ENCODE results near the gene BFSP2.

The BFSP2 gene

DNA sequence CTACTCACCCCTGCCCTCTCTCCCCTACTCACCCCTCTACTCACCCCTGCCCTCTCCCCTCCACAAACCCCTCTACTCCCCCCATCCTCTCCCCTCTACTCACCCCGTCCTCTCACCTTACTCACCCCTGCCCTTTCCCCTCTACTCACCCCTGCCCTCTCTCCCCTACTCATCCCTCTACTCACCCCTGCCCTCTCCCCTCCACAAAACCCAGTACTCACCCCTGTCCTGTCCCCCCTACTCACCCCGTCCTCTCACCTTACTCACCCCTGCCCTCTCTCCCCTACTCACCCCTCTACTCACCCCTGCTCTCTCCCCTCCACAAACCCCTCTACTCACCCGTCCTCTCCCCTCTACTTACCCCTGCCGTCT lies 14.2 kb downstream of the BFSP2 start:
- FAIRE-seq = no peak
- DNase-seq (ENCODE audit: low spot score) = no peak

DNA sequence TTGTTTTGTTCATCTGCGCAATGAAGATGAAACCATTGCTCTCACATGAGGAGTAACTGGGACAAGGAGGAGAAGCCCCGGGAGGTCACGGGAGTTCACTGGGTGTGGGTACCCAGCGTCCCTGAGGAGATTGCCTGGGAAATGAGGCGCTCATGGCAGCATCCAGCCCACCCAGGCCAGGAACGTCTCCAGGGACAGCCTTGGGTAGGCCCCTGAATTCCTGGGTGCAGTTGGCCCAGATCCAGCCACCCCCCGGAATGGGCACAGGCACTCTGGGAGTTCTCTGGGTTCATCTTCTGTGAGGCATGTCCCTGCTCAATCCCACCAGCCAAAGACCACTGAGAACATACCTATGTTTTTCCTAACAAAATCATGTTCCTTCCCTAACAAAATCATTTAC lies 18.5 kb downstream of the BFSP2 start:
- FAIRE-seq = no peak
- DNase-seq (ENCODE audit: low spot score) = no peak

DNA sequence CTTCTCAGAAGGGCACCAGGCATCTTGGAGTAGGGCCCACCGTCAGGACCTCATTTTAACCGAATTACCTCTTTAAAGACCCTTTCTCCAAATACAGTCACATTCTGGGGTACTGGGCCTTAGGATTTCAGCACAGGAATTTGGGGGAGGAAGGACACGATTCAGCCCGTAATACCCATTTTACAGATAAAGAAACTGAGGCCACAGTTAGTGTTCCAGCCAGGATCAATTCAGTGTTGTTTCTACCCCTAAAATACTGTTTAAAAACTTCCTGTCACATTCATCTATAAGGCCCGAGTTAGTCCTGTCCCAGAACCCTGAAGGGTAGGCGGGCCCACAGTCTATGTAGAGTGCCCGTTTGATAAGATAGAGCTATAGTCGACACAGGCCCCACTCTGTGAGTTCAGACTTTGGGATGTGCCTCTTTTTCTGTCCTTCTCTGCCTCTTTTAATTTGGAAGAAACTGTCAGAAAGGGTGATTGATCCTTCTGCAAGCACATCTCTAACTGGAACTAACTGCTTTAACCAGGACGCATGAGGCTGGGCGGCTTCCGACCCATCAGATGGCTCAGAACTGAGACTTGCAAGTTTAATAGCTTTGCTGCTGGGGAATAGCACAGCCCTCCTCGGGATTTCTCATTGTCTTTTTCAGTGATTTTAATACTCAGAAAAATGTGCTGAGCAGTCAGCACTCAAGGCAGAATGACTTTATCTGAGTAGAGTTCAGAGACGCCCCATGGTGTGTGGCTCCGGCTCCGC lies 19.5 kb downstream of the BFSP2 start:
- FAIRE-seq = no peak

DNA sequence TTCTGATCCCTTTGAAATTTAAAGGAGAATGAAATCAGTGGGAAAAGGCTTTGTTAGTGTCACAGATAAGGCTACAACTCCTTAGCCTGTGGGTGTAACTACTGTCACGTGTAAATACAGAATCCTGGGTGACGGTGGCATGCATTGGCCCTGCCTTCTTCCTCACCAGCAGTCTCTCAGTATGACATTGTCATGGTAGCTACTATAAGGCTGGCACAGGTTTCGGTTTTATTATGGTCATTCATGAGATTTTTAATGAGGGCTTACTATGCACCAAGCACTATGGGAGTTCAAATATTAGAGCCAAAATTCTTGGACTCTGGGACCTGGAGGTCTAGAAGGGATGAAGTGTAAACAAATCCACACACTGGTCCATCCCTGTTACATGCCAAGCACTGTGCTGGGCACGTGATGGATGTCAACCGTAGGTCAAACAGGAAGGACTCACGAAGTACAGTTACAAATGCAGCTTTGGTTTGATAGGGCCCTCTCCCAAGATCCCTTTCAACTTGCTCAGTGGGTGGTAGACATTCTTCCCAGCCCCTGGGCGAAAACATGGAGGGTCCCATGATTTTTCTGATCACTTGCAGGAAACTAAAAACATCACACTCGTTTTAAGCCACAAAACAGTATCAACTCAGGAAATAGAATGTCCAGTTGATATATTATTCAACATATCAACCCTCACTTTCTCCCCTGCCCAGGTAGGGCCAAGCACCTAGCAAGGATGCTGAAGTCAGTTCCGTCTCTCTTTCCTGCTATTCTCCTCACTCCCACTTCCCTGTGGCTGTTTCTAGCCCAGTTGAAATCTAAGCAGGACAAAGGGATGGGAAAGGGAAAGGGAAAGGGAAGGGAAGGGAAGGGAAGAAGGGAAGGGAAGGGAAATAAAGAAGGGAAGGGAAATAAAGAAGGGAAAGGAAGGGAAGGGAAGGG lies 25.3 kb downstream of the BFSP2 start:
- no peak for FAIRE-seq
- DNase-seq (ENCODE audit: low spot score) = no peak

More for the DNA sequence above, 19.5 kb downstream of the BFSP2 start:
- DNase-seq (ENCODE audit: low spot score) = no peak

DNA sequence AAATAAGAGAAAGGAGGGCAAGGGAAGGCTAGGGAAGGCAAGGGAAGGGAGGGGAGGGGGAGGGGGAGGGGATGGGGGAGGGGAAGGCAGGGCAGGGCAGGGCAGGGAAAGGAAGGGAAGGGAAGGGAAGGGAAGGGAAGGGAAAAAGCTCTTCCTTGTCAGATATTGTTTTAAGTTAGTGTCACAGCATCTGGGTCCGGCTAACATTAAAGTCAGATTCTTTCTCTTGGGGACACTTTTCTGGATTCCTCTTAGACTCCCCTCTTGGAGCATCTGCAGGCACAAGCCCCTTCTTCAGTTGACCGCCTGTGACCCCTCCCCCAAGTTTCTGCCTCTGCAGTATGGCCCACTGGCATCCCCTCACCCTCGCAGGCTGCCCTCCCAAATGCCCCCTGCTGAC lies 26.0 kb downstream of the BFSP2 start:
- DNase-seq (ENCODE audit: low spot score) (no peak), FAIRE-seq (no peak)

DNA sequence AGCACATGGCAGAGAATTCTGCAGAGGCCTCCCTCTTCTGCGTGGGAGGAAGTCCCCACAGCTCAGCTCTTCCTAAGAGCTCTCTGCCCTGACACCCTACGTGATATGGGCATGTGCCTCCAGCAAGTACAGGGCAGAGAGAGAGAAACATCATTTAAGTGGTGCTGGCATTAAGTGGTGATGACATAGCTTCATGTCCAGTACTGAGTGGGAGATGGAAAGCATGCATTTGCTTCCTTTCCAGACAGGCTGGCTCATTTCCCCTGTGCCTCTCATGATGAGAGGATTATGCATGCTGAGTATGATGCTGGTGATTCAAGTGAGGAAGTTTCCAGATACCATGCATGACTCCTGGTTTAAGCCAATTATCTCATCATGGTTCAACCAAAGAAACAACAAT lies 26.9 kb downstream of the BFSP2 start:
- FAIRE-seq = no peak

DNA sequence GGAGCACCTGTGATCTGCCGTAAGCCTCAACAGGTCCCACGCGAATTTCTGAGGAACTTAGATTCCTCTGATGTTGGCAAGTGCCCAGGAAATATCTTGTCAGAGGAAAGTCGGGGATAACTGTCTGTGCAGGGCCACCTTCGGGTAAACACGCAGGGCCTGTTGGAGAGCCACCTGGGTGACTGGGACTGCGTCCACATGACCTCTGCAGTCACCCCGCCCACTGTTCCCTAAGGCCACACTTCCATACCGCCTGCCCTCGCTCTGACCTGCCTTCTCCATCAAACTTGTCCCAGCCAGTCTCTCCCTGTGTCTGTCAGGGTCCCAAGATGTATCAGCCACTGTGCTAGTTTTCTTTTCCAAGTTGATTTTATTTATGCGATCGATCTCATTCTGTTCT lies 28.7 kb downstream of the BFSP2 start:
- FAIRE-seq (no peak), DNase-seq (ENCODE audit: low spot score) (no peak)

More for the DNA sequence above, 26.9 kb downstream of the BFSP2 start:
- DNase-seq (ENCODE audit: low spot score) = no peak

DNA sequence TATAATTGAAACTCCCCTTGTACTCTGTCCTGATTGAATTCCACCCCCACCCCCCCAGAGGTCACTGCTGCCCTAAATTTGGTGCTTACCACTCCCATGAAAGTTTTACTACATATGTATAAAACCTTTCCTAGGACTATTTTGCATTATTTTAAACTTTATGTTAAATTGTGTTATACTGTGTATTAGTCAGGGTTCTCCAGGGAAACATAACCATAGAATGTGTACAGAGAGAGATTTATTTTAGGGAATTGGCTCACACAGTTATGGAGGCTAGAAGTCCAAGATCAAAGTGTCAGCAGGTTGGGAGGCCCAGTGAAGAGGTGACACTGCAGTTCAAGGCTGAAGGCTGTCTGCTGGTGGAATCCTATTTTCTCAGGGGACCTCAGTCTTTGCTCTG lies 29.2 kb downstream of the BFSP2 start:
- no peak for DNase-seq (ENCODE audit: low spot score)
- FAIRE-seq = no peak

DNA sequence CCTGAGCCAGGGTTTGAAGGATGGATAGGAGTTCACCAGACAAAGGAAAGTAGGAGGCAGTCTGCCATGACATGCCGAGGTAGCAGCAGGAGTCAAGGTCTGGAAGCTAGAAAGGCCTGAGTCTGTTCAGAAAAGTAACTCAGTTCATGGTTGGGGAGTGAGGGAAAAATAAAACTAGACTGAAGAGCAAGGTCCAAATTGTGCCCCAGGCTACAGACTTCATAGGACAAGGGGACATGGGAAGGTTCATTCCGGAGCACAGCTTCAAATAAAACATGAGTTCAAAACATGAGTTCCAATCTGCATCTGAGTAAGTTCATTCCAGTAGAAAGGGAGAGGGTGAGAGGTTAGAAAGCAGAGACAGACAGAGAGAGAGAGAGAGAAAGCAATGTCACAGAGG lies 39.7 kb downstream of the BFSP2 start:
- FAIRE-seq = no peak
- no peak for DNase-seq (ENCODE audit: low spot score)

DNA sequence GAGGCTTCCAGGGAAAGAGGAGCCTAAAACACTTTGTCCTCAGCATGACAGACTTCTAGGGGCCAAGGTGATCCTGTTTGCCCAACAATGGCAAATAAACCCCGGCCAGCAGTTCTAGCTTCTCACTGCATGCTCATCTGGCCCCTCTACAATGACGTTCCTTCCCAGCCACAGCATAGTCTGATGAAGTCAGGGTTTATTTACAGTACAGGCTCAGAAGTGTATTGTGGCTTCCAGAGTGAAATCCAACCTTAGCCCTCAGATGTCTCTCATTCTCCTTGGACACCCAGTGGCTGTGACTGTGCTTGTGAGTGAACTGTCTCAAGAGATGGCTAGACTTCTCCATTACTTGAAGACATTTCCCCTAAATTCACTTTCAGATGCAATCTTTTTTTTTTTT lies 40.8 kb downstream of the BFSP2 start:
- no peak for FAIRE-seq
- DNase-seq (ENCODE audit: low spot score) = no peak

DNA sequence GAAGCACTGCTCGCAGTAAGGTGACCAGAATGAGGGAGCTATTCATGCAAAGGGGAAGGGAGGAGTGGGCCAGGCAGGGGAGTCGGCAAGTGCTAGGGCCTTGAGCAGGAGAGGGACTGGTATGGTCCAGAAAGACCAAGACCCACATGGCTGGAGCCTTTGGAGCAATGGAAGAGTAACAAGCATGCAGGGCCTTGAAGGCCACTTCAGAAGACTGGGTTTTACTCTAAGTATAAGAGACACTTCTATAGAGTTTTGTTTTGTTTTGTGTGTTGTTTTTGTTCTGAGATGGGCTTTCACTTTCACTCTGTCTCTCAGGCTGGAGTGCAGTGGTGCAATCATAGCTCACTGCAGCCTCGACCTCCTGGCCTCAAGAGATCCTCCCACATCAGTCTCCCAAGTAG lies 42.0 kb downstream of the BFSP2 start:
- FAIRE-seq = no peak
- no peak for DNase-seq (ENCODE audit: low spot score)

DNA sequence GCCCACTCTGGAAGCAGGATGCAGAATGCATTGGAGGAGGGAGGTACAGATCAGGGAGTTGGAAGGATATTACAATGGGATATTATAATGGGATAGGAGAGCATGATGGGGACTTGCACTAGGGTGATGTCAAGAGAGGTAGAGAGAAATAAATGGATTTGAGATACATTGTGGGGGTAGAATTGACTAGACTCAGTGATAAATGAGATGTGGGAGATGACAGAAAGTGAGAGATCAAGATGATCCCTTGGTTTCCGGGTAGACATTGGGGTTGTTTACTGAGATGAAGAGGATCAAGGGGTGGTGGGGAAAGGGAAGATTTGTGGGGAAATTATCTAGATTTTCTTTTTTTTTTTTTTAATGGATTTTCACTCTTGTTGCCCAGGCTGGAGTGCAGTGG lies 42.7 kb downstream of the BFSP2 start:
- FAIRE-seq = no peak

DNA sequence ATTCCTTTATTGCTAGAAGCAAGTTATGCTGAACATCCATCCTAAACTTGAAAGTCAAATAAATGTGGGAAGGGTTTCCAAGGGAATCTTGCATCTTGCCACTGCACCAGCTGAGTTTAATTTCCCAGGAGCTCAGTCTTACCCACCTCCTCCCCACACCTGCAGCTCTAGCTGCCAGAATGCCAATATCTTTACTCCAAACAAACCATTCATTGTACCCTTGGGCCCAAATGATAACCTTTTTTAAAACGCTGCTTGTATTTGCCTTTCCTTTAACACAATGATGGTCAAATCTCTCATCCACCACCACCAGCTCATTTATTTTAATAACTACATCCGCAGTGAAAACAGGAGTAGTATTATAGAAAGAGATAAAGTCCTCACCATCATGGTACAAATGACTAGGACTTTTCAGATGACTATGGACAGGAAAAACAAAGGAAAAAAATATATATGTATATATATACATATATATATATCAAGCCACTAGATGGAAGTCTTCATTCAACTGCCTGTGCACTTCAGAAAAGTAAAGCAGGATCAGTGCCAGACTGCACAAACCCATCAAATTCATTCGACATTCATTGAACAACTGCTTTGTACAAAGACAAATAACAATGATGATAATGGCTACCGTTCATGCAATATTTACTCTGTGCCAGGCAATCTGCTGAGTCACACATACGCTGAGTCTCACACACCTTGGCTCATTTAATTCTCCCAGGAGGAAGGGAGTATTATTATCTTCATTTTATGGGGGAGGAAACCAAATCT lies 44.0 kb downstream of the BFSP2 start:
- FAIRE-seq (no peak), DNase-seq (ENCODE audit: low spot score) (peak; percentile 52)

More for the DNA sequence above, 42.7 kb downstream of the BFSP2 start:
- DNase-seq (ENCODE audit: low spot score) = no peak

DNA sequence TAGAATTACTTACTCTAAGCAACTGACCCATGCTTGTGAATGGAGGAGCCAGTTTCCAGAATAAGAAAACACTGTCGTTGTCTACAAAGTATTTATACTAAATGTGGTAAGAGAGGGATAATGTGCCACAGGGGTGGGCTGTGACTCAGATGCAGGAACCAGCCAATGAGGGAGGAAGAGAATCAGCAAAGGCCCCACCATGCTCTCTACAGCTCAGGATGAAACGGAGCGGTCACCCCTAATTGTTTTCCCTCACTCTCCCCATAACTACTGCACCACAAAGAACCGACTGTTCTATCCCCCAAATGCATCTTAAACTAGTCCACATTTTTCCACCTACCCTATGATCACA lies 44.5 kb downstream of the BFSP2 start:
- FAIRE-seq = no peak

DNA sequence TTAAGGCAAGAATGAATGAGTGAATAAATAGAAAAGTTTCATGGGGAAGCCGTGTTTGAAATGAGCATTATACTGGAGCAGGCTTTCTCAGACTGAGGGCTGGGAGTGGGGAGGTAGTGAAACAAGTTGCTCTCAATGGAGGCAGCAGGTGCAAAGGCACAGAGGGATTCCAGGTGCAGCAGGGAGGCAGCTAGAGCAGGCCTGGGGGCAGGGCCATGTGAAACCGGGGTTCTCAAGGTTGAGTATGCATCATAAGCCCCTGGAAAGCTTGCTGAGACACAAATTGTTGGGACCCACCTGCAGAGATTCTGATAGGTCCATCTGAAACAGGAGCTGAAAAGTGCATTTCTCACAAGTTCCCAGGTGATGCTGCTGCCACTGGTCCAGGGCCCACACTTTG lies 45.3 kb downstream of the BFSP2 start:
- no peak for DNase-seq (ENCODE audit: low spot score)
- no peak for FAIRE-seq

More for the DNA sequence above, 44.5 kb downstream of the BFSP2 start:
- DNase-seq (ENCODE audit: low spot score) = peak; percentile 48

DNA sequence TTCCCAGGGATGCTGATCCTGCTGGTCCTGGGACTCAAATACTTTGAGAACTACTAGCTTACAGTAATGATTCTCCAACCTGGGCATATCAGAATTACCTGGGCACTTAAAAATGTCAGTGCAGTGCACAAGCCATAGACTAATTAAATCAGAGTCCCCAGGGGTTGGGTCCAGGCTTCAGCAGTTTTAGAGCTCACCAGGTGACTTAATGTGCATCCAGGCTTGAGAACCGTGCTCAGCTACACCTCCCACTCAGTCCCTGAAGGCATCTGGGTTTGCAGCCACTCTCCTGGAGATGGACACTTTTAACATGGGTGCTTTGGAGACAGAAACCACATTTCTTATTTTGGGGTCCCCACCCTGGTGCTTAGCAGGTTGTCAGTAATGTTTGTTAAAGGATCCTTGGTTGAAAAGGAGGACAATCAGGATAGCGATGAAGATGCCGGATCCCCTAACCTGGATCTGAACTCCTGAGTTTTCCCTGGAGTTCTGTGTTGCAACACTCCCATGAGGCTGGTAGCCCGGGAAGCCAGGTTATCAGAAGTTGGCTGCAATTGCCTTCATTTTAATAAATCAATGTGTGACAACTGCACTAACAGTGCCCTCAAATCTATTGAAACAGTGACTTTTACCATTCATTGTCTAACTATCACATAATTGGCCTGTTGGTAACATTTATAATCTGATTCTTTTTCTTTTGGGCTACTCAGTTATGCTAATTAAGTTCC lies 48.1 kb downstream of the BFSP2 start:
- DNase-seq (ENCODE audit: low spot score) (no peak), FAIRE-seq (no peak)

DNA sequence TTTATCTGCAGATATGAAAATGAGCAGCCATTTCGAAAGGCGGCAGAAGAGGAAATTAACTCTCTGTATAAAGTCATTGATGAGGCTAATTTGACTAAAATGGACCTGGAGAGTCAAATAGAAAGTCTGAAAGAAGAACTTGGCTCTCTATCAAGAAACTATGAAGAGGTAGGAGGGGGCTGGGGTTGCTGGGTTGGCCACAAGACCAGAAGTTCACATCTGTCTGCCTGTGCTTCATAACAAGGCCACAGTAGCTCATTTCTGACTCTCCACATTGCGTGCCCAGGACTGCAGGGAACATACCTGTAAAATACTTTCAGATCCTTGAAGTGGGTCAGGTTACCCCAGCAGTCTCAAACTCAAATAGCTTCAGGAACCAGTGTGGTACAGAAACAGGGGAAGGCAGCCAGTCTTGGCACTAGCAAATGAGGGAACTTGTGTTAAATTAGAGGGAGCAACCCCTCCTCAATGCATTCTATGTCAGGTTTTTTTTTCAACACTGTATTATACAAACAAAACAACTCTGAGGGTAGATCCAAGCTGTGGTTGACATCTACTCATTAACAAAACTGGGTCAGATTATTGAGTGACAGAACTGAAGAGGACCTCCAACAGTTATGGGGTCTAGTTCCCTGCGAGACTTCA lies 48.7 kb downstream of the BFSP2 start:
- no peak for FAIRE-seq
- DNase-seq (ENCODE audit: low spot score) = no peak

DNA sequence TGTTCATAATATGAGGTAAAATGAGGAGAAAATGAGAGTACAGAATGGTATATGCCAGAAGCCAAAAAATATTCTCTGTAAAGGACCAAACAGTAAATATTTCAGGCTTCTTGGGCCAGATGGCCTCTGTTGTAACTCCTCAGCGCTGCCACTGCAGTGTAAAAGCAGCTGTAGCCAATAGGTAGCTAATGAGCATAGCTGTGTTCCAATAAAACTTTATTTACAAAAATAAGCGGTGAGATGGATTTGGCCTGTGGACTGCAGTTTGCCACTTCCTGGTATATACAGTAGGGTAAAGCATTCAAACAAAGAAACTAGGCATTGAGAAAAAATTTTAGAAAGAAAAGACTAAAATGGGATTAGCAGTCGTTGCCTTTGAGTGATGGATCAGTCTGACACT lies 51.5 kb downstream of the BFSP2 start:
- FAIRE-seq (no peak), DNase-seq (ENCODE audit: low spot score) (no peak)

DNA sequence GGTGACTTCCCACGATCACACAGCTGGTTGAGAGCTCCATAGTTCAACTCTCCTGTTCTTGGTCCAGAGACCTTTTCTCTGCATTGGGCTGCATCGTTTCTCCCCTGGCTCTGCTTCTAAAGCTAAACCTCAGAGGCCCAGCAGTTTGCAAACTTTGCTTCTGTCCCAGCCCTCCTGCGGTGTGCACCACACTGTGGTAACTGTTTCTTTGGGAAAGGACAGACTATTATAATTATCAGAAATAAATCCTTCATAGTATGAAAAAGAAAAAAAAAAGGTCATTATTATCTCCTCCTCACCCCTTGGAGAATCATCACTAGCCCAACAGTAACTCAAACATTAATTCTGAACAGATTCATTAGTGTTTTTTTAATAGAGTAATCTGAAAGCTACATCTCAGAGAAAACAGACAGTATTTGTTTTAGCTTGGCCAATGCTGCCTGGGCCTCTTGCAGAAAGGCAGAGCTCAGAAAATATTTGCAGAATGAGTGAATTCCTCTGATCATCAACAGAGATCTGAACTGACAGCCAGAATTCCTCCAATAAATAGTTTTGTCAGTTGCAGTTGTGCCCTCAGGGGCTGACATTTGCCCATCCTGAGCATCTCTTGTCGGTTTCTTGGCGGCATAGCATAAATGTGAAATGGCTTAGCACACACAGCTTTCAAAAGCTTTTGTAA lies 52.9 kb downstream of the BFSP2 start:
- DNase-seq (ENCODE audit: low spot score) = no peak
- no peak for FAIRE-seq

DNA sequence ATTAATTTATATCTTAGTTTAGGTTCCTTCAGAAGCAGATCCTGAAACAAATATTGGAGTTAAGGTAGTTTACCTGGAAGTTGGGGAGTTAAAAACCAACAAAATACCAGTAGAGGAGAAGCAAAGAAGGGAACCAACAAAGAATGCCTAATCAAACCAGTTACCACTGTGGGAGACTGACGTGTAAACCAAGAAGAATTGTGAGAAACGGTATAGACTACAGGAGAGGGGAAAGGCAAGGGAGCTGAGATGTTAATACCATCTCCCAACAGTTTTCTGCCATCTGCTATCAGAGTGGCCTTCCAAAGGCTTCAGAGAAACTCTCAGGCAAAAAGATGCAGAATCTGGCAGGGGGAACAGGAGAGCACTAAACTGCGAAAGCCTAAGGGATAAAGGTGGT lies 53.5 kb downstream of the BFSP2 start:
- DNase-seq (ENCODE audit: low spot score) (no peak), FAIRE-seq (no peak)
